Measurements from ENCODE around the gene CAPN9. TPM values are rescaled to one million over a fixed set of nuclear protein-coding genes. Genes with fewer than 3 reads are reported as not detected.

The CAPN9 gene
- total RNA-seq, 1 experiment from 2014 or later, result not detected

DNA sequence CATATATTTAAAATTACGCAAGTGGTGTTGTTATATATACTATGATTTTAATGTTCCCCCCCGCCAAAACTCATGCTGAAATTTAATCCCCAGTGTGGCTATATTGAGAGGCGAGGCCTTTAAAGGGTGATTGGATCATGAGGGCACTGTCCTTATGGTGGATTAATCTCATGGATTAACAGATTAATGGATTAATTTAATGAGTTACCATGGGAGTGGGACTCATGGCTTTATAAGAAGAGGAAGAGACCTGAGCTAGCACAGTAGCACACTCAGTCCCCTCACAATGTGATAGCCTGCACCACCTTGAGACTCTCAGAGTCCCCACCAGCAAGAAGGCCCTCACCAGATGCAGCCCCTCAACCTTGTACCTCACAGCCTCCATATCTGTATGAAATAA lies 86.3 kb downstream of the CAPN9 start:
- no TSS peak for BruUV-seq (replicated peaks)
- Histone ChIP-seq H3K9me2 (replicated peaks; ENCODE audit: low read length) (no peaks in the 10 kb centered on the region), H3K9ac (ENCODE audit: low read length) (no peak overlapping the region), H3K4me1 (ENCODE audit: insufficient read depth, low read length) (no peaks in the 10 kb centered on the region), H3K27me3 (ENCODE audit: low read length) (no peaks in the 10 kb centered on the region), H3K9me3 (ENCODE audit: low read length) (no peaks in the 10 kb centered on the region), H3K4me3 (ENCODE audit: low read length) (no peak overlapping the region), H3K79me2 (ENCODE audit: low read length) (no peaks in the 10 kb centered on the region), H3K4me2 (ENCODE audit: low read length) (no peak overlapping the region), H3F3A (ENCODE audit: low read length, unreplicated experiment) (no peaks in the 10 kb centered on the region), H2AFZ (ENCODE audit: low read length) (no peak overlapping the region), H3K27ac (ENCODE audit: low read length) (no peak overlapping the region), H3K36me3 (ENCODE audit: low read depth, low read length) (no peaks in the 10 kb centered on the region), H4K20me1 (ENCODE audit: low read length) (no peaks in the 10 kb centered on the region)
- no peak for TF ChIP-seq EZH2phosphoT487 (IDR thresholded peaks at IDR 0.05; ENCODE audit: borderline replicate concordance, low read length)
- TF ChIP-seq EZH2 (IDR thresholded peaks at IDR 0.05; ENCODE audit: low read length, unreplicated experiment), result no peak
- TF ChIP-seq CTCF (conservative IDR thresholded peaks at IDR 0.05; ENCODE audit: low read depth, low read length), result no peak
- intact Hi-C loops (cut with micrococcal nuclease), result no loop called here
- DNase-seq (no peak), ATAC-seq (no peak)
- ChIA-PET POLR2A (ENCODE audit: unreplicated experiment) (no interaction called here), CTCF (no interaction called here)

- no peaks in the 10 kb centered on the region for H3K79me2 ChIP-seq (ENCODE audit: low read length)
- H3K4me2 ChIP-seq (ENCODE audit: low read length), result no peak overlapping the region
- no peaks in the 10 kb centered on the region for H4K20me1 ChIP-seq (ENCODE audit: low read length)
- no peaks in the 10 kb centered on the region for H3F3A ChIP-seq (ENCODE audit: low read length, unreplicated experiment)
- no peak overlapping the region for H3K4me3 ChIP-seq (ENCODE audit: low read length)
- CTCF ChIA-PET, result no interaction called here
- H3K9me3 ChIP-seq (ENCODE audit: low read length), result no peaks in the 10 kb centered on the region
- ATAC-seq (no peak), DNase-seq (no peak)
- H2AFZ ChIP-seq (ENCODE audit: low read length), result no peak overlapping the region
- TF ChIP-seq CTCF (conservative IDR thresholded peaks at IDR 0.05; ENCODE audit: low read depth, low read length) (no peak), EZH2 (IDR thresholded peaks at IDR 0.05; ENCODE audit: low read length, unreplicated experiment) (no peak), EZH2phosphoT487 (IDR thresholded peaks at IDR 0.05; ENCODE audit: borderline replicate concordance, low read length) (no peak)
- H3K4me1 ChIP-seq (ENCODE audit: insufficient read depth, low read length), result no peaks in the 10 kb centered on the region
- no TSS peak for BruUV-seq (replicated peaks)
- no peaks in the 10 kb centered on the region for H3K36me3 ChIP-seq (ENCODE audit: low read depth, low read length)
- no peak overlapping the region for H3K27ac ChIP-seq (ENCODE audit: low read length)
- H3K27me3 ChIP-seq (ENCODE audit: low read length), result no peaks in the 10 kb centered on the region
- intact Hi-C loops (cut with micrococcal nuclease), result no loop called here
- no peak overlapping the region for H3K9ac ChIP-seq (ENCODE audit: low read length)
- H3K9me2 ChIP-seq (replicated peaks; ENCODE audit: low read length), result no peaks in the 10 kb centered on the region
- POLR2A ChIA-PET (ENCODE audit: unreplicated experiment), result no interaction called here
Measured at GRCh38 chr1:230834292-230834691, 87.1 kb downstream of the CAPN9 start.

- CTCF ChIA-PET, result no interaction called here
- H3K4me2 ChIP-seq (ENCODE audit: low read length), result no peak overlapping the region
- H2AFZ ChIP-seq (ENCODE audit: low read length), result no peak overlapping the region
- no peaks in the 10 kb centered on the region for H3K9me3 ChIP-seq (ENCODE audit: low read length)
- no peak overlapping the region for H3K9ac ChIP-seq (ENCODE audit: low read length)
- TF ChIP-seq CTCF (conservative IDR thresholded peaks at IDR 0.05; ENCODE audit: low read depth, low read length), result no peak
- TF ChIP-seq EZH2 (IDR thresholded peaks at IDR 0.05; ENCODE audit: low read length, unreplicated experiment), result no peak
- no peak for TF ChIP-seq EZH2phosphoT487 (IDR thresholded peaks at IDR 0.05; ENCODE audit: borderline replicate concordance, low read length)
- H3K9me2 ChIP-seq (replicated peaks; ENCODE audit: low read length), result no peaks in the 10 kb centered on the region
- H3K36me3 ChIP-seq (ENCODE audit: low read depth, low read length), result no peaks in the 10 kb centered on the region
- ATAC-seq (no peak), DNase-seq (no peak)
- BruUV-seq (replicated peaks), result no TSS peak
- POLR2A ChIA-PET (ENCODE audit: unreplicated experiment), result no interaction called here
- no peaks in the 10 kb centered on the region for H3K4me1 ChIP-seq (ENCODE audit: insufficient read depth, low read length)
- no peaks in the 10 kb centered on the region for H3K27me3 ChIP-seq (ENCODE audit: low read length)
- intact Hi-C loops (cut with micrococcal nuclease), result no loop called here
- no peaks in the 10 kb centered on the region for H3F3A ChIP-seq (ENCODE audit: low read length, unreplicated experiment)
- H3K79me2 ChIP-seq (ENCODE audit: low read length), result no peaks in the 10 kb centered on the region
- no peaks in the 10 kb centered on the region for H4K20me1 ChIP-seq (ENCODE audit: low read length)
- no peak overlapping the region for H3K27ac ChIP-seq (ENCODE audit: low read length)
- H3K4me3 ChIP-seq (ENCODE audit: low read length), result no peak overlapping the region
Measured at GRCh38 chr1:230836347-230836746, 89.2 kb downstream of the CAPN9 start.
